ENCODE results near the gene DIAPH3. TPM values are rescaled to one million over a fixed set of nuclear protein-coding genes. Genes with fewer than 3 reads are reported as not detected.

The DIAPH3 gene
- polyA plus RNA-seq (2011; rRNA removed): 11.3 and 13.6 TPM in 2 replicates
- 4.0 and 4.3 TPM in 2 replicates for polyA plus RNA-seq (2012; cell fraction: cytosol; rRNA removed)
- 3.7 and 4.9 TPM in 2 replicates for polyA plus RNA-seq (2012; cell fraction: nucleus; rRNA removed)
- polyA plus RNA-seq (2017; fragmentation: RNase III; extraction: RNeasy Plus Mini Kit Qiagen cat#74134 plus additional on column Dnase treatment): 9.4 to 11.8 TPM (median 10.8 TPM) in 3 replicates
- polyA minus RNA-seq (2011; rRNA and poly(A)+ RNA removed): 14.5 and 15.4 TPM in 2 replicates

GRCh38 chr13:60163478-60164233 is at the start of gene DIAPH3:
Gene DIAPH3, minus strand, starts transcription at chr13:60163928. Its CDS starts 162 bp downstream, at chr13:60163766.
- Histone ChIP-seq H3K4me2 (peak within 1 kb of the TSS; percentile 75), H3K4me3 (peak within 1 kb of the TSS; percentile 74), H3K9me3 (no peaks in the 10 kb centered on the region), H3K27ac (peak within 1 kb of the TSS; percentile 88 to 93), H3K4me1 (peaks cover 10% of the 10 kb centered on the region; the same call in 2 of the 3 replicates)
- WGBS (ENCODE audit: missing lambda C conversion rate): 4% methylated on average over 24 of the region's 54 CpGs
- CTCF ChIA-PET: no interaction called here
- DNase-seq (ENCODE audit: low read depth in 1 of 2, low spot score in 1 of 2) (peak; percentile 84 to 92), ATAC-seq (peak; percentile 99 to 100), FAIRE-seq (no peak)
- TF ChIP-seq HEYL (CRISPR knock-in tag; IDR thresholded peaks at IDR 0.05): no peak
- no peak for TF ChIP-seq CHD2 (IDR thresholded peaks at IDR 0.05; ENCODE audit: low read length, partially characterized antibody)
- TF ChIP-seq NFE2L2 (conservative IDR thresholded peaks at IDR 0.05; ENCODE audit: low read length): no peak
- peak; percentile 94 for TF ChIP-seq PBX3 (IDR thresholded peaks at IDR 0.05)
- no peak for TF ChIP-seq ZNF302 (CRISPR knock-in tag; IDR thresholded peaks at IDR 0.05)
- TF ChIP-seq E2F6 (IDR thresholded peaks at IDR 0.05; ENCODE audit: borderline replicate concordance, low read depth): 0 out of 2 replicates have a peak, but pooled peaks have one; percentile 60
- TF ChIP-seq BHLHE40 (IDR thresholded peaks at IDR 0.05; ENCODE audit: low read depth, low read length): no peak
- no peak for TF ChIP-seq HMGXB4 (CRISPR knock-in tag; IDR thresholded peaks at IDR 0.05; ENCODE audit: borderline replicate concordance)
- peak; percentile 85 for TF ChIP-seq KDM5A (IDR thresholded peaks at IDR 0.05)
- TF ChIP-seq BCL3 (IDR thresholded peaks at IDR 0.05): 0 out of 3 replicates have a peak, but pooled peaks have one; percentile 48
- TF ChIP-seq RAD21 (conservative IDR thresholded peaks at IDR 0.05 in 1 of 2, IDR thresholded peaks at IDR 0.05 in 1 of 2): no peak
- peak; percentile 66; the same call in 1 of the 2 replicates for TF ChIP-seq PHF8 (IDR thresholded peaks at IDR 0.05; ENCODE audit: borderline replicate concordance, low read depth)
- no peak for TF ChIP-seq MAFK (IDR thresholded peaks at IDR 0.05; ENCODE audit: partially characterized antibody)
- TF ChIP-seq MAX (IDR thresholded peaks at IDR 0.05): peak; percentile 73
- no peak for TF ChIP-seq ELK1 (IDR thresholded peaks at IDR 0.05; ENCODE audit: low read depth, low read length)
- TF ChIP-seq RCOR1 (IDR thresholded peaks at IDR 0.05; ENCODE audit: low read depth, low read length): no peak
- peak; percentile 84 for TF ChIP-seq POLR2A (IDR thresholded peaks at IDR 0.05; ENCODE audit: low read length)
- no peak for TF ChIP-seq MYC (IDR thresholded peaks at IDR 0.05; ENCODE audit: borderline replicate concordance, low read length)
- no peak for TF ChIP-seq TFCP2L1 (CRISPR knock-in tag; IDR thresholded peaks at IDR 0.05)
- TF ChIP-seq ZC3H11A (IDR thresholded peaks at IDR 0.05): no peak
- peak in 1 of 2 experiments; percentile 70; a peak in 2 of 5 replicates for TF ChIP-seq JUN (IDR thresholded peaks at IDR 0.05)
- POLR2A ChIA-PET: no interaction called here
